NK-92 (cell line): ENCODE measurements around the gene CLK2.
"Not testable (repeated sequence)": the region's sequence is repeated elsewhere in the genome, so short reads cannot be mapped to it uniquely, and the experiment has no call there.

Experiments
- DNase-seq: peaks from one replicate; lab custom pipeline; 2025; ENCODE audit not compliant: unreplicated experiment; lab: John Stamatoyannopoulos, UW

The CLK2 gene

GRCh38 chr1:155244368-155245162 is 28.7 kb downstream of the CLK2 start:
- DNase-seq, result peak; percentile 77

GRCh38 chr1:155242805-155243358 is 30.4 kb downstream of the CLK2 start:
- DNase-seq, result no peak

GRCh38 chr1:155241841-155242264 is 31.5 kb downstream of the CLK2 start:
- DNase-seq, result no peak

GRCh38 chr1:155241069-155241679 is 32.1 kb downstream of the CLK2 start:
- DNase-seq, result peak; percentile 25

- DNase-seq, result no peak
These were observed 36.9 kb downstream of the CLK2 start for GRCh38 chr1:155236451-155236850.

GRCh38 chr1:155235375-155235774 is 37.9 kb downstream of the CLK2 start:
- not testable (repeated sequence) for DNase-seq

- not testable (repeated sequence) for DNase-seq
These were observed 39.8 kb downstream of the CLK2 start for GRCh38 chr1:155233502-155233901.

- not testable (repeated sequence) for DNase-seq
These were observed 41.0 kb downstream of the CLK2 start for GRCh38 chr1:155232001-155232978.

- not testable (repeated sequence) for DNase-seq
These were observed 42.0 kb downstream of the CLK2 start for GRCh38 chr1:155231302-155231701.

GRCh38 chr1:155228096-155228427 is 45.2 kb downstream of the CLK2 start:
- no peak for DNase-seq

GRCh38 chr1:155227261-155228095 is 45.8 kb downstream of the CLK2 start:
- DNase-seq, result peak; percentile 89

- no peak for DNase-seq
These were observed 46.4 kb downstream of the CLK2 start for GRCh38 chr1:155226910-155227260.

GRCh38 chr1:155226188-155226909 is 47.0 kb downstream of the CLK2 start:
- DNase-seq, result peak; percentile 4

GRCh38 chr1:155225404-155225759 is 47.9 kb downstream of the CLK2 start:
- DNase-seq, result not testable (repeated sequence)

GRCh38 chr1:155223047-155223446 is 50.3 kb downstream of the CLK2 start:
- no peak for DNase-seq

- not testable (repeated sequence) for DNase-seq
These were observed 52.9 kb downstream of the CLK2 start for GRCh38 chr1:155220211-155220965.

- DNase-seq, result no peak
These were observed 53.7 kb downstream of the CLK2 start for GRCh38 chr1:155219592-155220031.

- no peak for DNase-seq
These were observed 54.3 kb downstream of the CLK2 start for GRCh38 chr1:155218854-155219591.
